Dermis blood vessel endothelial cell (primary cell): ENCODE measurements around the gene AKT3. TPM values are rescaled to one million over a fixed set of nuclear protein-coding genes. Genes with fewer than 3 reads are reported as not detected.

Experiments used
- DNase-seq: peaks from one replicate; pipeline ENCODE4 v3.0.0; 2010
- total RNA-seq: library from RNA; depleted of rRNA; stranded (reverse); fragments of >200 nt; gene quantifications from 2 replicates; pipeline ENCODE4 v1.2.3, GENCODE V29; 2014

AKT3 gene
- total RNA-seq, 1 donor from 2014 or later, result 86.4 TPM

GRCh38 chr1:243730487-243731150 lies 119.4 kb downstream of the AKT3 start:
- DNase-seq, result no peak

- DNase-seq, result no peak
Observed at GRCh38 chr1:243729956-243730355, 120.1 kb downstream of the AKT3 start.

GRCh38 chr1:243727503-243728203 lies 122.4 kb downstream of the AKT3 start:
- DNase-seq, result no peak

- DNase-seq, result no peak
Observed at GRCh38 chr1:243726806-243727502, 123.1 kb downstream of the AKT3 start.

GRCh38 chr1:243725846-243726245 lies 124.2 kb downstream of the AKT3 start:
- no peak for DNase-seq

GRCh38 chr1:243725075-243725474 lies 125.0 kb downstream of the AKT3 start:
- no peak for DNase-seq

- peak; percentile 28 for DNase-seq
Observed at GRCh38 chr1:243723458-243724043, 126.5 kb downstream of the AKT3 start.

- no peak for DNase-seq
Observed at GRCh38 chr1:243723050-243723449, 127.0 kb downstream of the AKT3 start.

GRCh38 chr1:243719476-243719875 lies 130.6 kb downstream of the AKT3 start:
- no peak for DNase-seq

- peak; percentile 54 for DNase-seq
Observed at GRCh38 chr1:243718893-243719292, 131.2 kb downstream of the AKT3 start.

- DNase-seq, result no peak
Observed at GRCh38 chr1:243718022-243718421, 132.0 kb downstream of the AKT3 start.

GRCh38 chr1:243716906-243717305 lies 133.1 kb downstream of the AKT3 start:
- no peak for DNase-seq

- no peak for DNase-seq
Observed at GRCh38 chr1:243715285-243715684, 134.8 kb downstream of the AKT3 start.

- DNase-seq, result no peak
Observed at GRCh38 chr1:243713470-243714186, 136.4 kb downstream of the AKT3 start.

GRCh38 chr1:243712941-243713340 lies 137.1 kb downstream of the AKT3 start:
- DNase-seq, result no peak

GRCh38 chr1:243712242-243712641 lies 137.8 kb downstream of the AKT3 start:
- no peak for DNase-seq

- DNase-seq, result no peak
Observed at GRCh38 chr1:243710467-243710866, 139.6 kb downstream of the AKT3 start.

GRCh38 chr1:243708210-243708609 lies 141.8 kb downstream of the AKT3 start:
- peak; percentile 30 for DNase-seq

GRCh38 chr1:243706563-243706962 lies 143.5 kb downstream of the AKT3 start:
- no peak for DNase-seq

- DNase-seq, result no peak
Observed at GRCh38 chr1:243705585-243705984, 144.5 kb downstream of the AKT3 start.

- DNase-seq, result no peak
Observed at GRCh38 chr1:243701872-243702271, 148.2 kb downstream of the AKT3 start.

GRCh38 chr1:243693800-243694199 lies 156.2 kb downstream of the AKT3 start:
- DNase-seq, result no peak

GRCh38 chr1:243686159-243686558 lies 163.9 kb downstream of the AKT3 start:
- no peak for DNase-seq
